ENCODE measurements around the gene CKAP4. TPM values are rescaled to one million over a fixed set of nuclear protein-coding genes. Genes with fewer than 3 reads are reported as not detected.

CKAP4 gene
- polyA plus RNA-seq, 2 of the 4 experiments (the other 2 are of a cell fraction): 70.4 to 108 TPM

DNA sequence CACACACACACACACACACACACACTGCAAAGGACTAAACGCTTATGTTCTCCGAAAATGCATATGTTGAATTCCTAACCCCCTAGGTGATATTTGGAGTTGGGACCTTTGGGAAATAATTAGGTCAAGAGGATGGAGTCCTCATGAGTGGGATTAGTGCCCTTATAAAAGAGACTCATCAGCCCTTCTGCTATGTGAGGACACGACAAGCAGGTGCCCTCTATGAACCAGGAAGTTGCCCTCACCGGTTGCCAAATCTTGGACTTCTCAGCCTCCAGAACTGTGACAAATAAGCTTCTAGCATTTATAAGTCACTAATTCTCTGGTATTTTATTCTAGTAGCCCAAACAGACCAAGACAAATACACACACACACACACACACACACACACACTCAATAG, 34.0 kb upstream of the CKAP4 start:
- ATAC-seq (no peak), FAIRE-seq (no peak), DNase-seq (ENCODE audit: low read depth in 1 of 2, low spot score in 1 of 2) (peak in 1 of 2 experiments; percentile 23)
- no peaks in the 10 kb centered on the region for H3K4me1 ChIP-seq
- H3K9me3 ChIP-seq: peaks cover 6% of the 10 kb centered on the region; the same call in 2 of the 3 replicates
- 88% methylated on average over 4 of the region's 4 CpGs for WGBS (ENCODE audit: missing lambda C conversion rate)
- POLR2A ChIA-PET: no interaction called here
- TF ChIP-seq, protein P1, sequence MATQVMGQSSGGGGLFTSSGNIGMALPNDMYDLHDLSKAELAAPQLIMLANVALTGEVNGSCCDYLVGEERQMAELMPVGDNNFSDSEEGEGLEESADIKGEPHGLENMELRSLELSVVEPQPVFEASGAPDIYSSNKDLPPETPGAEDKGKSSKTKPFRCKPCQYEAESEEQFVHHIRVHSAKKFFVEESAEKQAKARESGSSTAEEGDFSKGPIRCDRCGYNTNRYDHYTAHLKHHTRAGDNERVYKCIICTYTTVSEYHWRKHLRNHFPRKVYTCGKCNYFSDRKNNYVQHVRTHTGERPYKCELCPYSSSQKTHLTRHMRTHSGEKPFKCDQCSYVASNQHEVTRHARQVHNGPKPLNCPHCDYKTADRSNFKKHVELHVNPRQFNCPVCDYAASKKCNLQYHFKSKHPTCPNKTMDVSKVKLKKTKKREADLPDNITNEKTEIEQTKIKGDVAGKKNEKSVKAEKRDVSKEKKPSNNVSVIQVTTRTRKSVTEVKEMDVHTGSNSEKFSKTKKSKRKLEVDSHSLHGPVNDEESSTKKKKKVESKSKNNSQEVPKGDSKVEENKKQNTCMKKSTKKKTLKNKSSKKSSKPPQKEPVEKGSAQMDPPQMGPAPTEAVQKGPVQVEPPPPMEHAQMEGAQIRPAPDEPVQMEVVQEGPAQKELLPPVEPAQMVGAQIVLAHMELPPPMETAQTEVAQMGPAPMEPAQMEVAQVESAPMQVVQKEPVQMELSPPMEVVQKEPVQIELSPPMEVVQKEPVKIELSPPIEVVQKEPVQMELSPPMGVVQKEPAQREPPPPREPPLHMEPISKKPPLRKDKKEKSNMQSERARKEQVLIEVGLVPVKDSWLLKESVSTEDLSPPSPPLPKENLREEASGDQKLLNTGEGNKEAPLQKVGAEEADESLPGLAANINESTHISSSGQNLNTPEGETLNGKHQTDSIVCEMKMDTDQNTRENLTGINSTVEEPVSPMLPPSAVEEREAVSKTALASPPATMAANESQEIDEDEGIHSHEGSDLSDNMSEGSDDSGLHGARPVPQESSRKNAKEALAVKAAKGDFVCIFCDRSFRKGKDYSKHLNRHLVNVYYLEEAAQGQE (IDR thresholded peaks at IDR 0.05): no peak
- TF ChIP-seq ZC3H11A (IDR thresholded peaks at IDR 0.05) (no peak), ESRRA (IDR thresholded peaks at IDR 0.05; ENCODE audit: borderline replicate concordance, low read length) (no peak), EHF (CRISPR knock-in tag; IDR thresholded peaks at IDR 0.05) (no peak), HMGXB4 (CRISPR knock-in tag; IDR thresholded peaks at IDR 0.05; ENCODE audit: borderline replicate concordance) (no peak), ZFP36 (IDR thresholded peaks at IDR 0.05; ENCODE audit: borderline replicate concordance, partially characterized antibody) (no peak), RFX5 (IDR thresholded peaks at IDR 0.05) (no peak)
- no peak overlapping the region for H3K4me2 ChIP-seq
- no peak overlapping the region for H3K27ac ChIP-seq
- CTCF ChIA-PET: interaction anchor here (0.6 to 5.6 kb wide), 15 partner anchors 8 to 988 kb away, joined by 3 to 43 read pairs (median 5); partner anchors contain the start of gene POLR3B
- no peak overlapping the region for H3K4me3 ChIP-seq

DNA sequence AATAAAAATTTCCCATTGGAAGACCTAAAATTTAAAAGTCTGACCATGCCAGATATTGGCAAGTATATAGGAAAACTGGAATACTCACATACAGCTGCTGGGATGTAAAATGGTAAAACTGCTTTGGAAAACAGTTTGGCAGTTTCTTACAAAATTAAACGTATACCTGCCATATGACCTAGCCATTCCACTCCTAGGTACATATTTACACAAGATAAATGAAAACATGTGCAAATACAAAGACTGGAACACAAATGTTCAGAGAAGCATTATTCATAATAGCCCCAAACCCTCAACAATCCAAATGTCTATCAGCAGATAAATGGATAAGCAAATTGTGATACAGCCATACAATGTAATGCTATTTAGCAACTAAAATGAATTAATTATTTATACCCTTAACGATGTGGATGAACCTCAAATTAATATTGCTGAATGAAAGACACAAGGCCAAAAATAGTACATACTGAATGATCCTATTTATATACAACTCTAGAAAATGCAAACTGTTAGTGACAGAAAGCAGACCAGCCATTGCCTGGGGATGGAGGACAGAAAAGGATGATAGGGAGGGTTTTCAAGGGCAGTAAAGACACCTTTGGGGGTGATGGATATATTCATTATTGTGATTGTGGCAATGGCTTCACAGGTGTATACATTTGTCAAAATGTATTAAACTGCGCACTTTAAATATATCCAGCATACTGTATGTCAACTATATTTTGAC, 33.4 kb upstream of the CKAP4 start:
- no peak for ATAC-seq
- Histone ChIP-seq H3K9me3 (peaks cover 6% of the 10 kb centered on the region; the same call in 2 of the 3 replicates), H3K4me1 (no peaks in the 10 kb centered on the region), H3K4me3 (no peak overlapping the region), H3K27ac (no peak overlapping the region), H3K4me2 (no peak overlapping the region)
- WGBS (ENCODE audit: missing lambda C conversion rate): 54% methylated on average over 3 of the region's 3 CpGs
- DNase-seq (ENCODE audit: low read depth in 1 of 2, low spot score in 1 of 2): no peak
- CTCF ChIA-PET: interaction anchor here (0.9 to 5.6 kb wide), 10 partner anchors 11 to 987 kb away, joined by 3 to 43 read pairs (median 5); no protein-coding TSS in a partner anchor
- POLR2A ChIA-PET: no interaction called here
- FAIRE-seq: no peak
- TF ChIP-seq HEYL (CRISPR knock-in tag; IDR thresholded peaks at IDR 0.05) (no peak), TP53 (CRISPR knock-in tag; IDR thresholded peaks at IDR 0.05) (no peak)

DNA sequence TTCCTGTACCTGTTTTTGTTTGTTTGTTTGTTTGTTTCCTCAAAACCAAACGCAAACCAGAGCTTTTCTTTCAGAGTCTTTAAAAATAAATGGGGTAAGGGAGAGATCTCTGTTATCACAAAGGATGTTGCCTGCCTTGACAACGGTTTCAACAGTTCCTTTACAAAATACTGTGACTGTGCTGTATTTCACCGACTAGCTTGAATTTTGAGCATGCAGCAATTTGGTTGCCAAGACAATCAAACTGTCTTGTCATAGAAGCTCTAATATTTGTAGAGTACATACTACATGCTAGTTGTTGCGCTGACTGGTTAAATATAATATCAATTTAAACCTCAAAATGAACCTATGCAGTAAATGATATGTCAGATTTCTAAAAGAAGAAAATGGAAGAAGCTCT, 32.3 kb upstream of the CKAP4 start:
- H3K4me1 ChIP-seq: peaks cover 2% of the 10 kb centered on the region; the same call in 1 of the 3 replicates
- 71% methylated on average over 4 of the region's 4 CpGs for WGBS (ENCODE audit: missing lambda C conversion rate)
- H3K4me2 ChIP-seq: no peak overlapping the region
- POLR2A ChIA-PET: no interaction called here
- peak; percentile 16 for TF ChIP-seq MAFK (IDR thresholded peaks at IDR 0.05; ENCODE audit: partially characterized antibody)
- no peak for TF ChIP-seq POLR2AphosphoS2 (conservative IDR thresholded peaks at IDR 0.05; ENCODE audit: low read length)
- peaks cover 6% of the 10 kb centered on the region; the same call in 2 of the 3 replicates for H3K9me3 ChIP-seq
- DNase-seq (ENCODE audit: low read depth in 1 of 2, low spot score in 1 of 2) (no peak), FAIRE-seq (no peak), ATAC-seq (no peak)
- no peak overlapping the region for H3K4me3 ChIP-seq
- CTCF ChIA-PET: interaction anchor here (0.6 to 1.3 kb wide), 6 partner anchors 10 to 144 kb away, joined by 3 to 5 read pairs (median 3); no protein-coding TSS in a partner anchor
- H3K27ac ChIP-seq: no peak overlapping the region
